ENCODE measurements around the gene CD200.
"Not testable (repeated sequence)": the region's sequence is repeated elsewhere in the genome, so short reads cannot be mapped to it uniquely, and the experiment has no call there.

CD200 gene

GRCh38 chr3:112395181-112395895 lies 62.4 kb downstream of the CD200 start:
- TF ChIP-seq CTCF (IDR thresholded peaks at IDR 0.05; ENCODE audit: low read depth, low read length) = no peak
- H3K4me3 ChIP-seq (ENCODE audit: low read depth, low read length) = no peak overlapping the region

DNA sequence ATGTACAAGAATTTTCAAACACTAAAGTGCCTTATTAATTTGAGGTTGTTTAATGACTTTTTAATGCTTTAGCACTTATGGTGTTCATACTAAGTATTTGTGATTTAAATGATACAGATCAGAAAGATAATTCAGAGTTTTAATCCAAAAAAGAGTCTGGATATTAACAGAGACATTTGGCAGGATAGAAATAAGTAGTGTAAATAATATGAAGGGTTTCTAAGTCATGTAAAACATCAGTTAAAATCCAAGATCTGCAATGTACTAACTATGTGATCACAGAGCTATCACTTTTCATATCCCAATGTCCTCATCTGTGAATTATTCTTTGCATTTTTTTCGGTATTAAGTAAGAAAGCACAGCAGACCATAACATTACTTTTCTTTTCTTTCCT lies 62.9 kb downstream of the CD200 start:
- no peak for TF ChIP-seq CTCF (IDR thresholded peaks at IDR 0.05; ENCODE audit: low read depth, low read length)
- H3K4me3 ChIP-seq (ENCODE audit: low read depth, low read length) = no peak overlapping the region

- no peak overlapping the region for H3K4me3 ChIP-seq (ENCODE audit: low read depth, low read length)
- TF ChIP-seq CTCF (IDR thresholded peaks at IDR 0.05; ENCODE audit: low read depth, low read length) = no peak
These were observed 64.6 kb downstream of the CD200 start for GRCh38 chr3:112397556-112397955.

GRCh38 chr3:112399064-112399463 lies 66.1 kb downstream of the CD200 start:
- no peak overlapping the region for H3K4me3 ChIP-seq (ENCODE audit: low read depth, low read length)
- no peak for TF ChIP-seq CTCF (IDR thresholded peaks at IDR 0.05; ENCODE audit: low read depth, low read length)

DNA sequence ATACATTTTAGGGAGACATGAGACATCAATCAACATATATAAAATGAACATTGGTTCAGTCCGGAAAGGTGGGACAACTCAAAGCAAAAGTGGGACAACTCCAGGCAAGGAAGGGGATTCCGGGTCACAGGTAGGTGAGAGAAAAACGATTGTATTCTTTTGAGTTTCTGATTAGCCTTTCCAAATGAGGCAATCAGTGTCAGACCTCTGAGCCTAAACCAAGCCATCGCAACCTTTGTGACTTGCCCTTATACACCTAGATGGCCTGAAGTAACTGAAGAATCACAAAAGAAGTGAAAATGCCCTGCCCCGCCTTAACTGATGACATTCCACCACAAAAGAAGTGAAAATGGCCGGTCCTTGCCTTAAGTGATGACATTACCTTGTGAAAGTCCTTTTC lies 66.6 kb downstream of the CD200 start:
- not testable (repeated sequence) for H3K4me3 ChIP-seq (ENCODE audit: low read depth, low read length)

GRCh38 chr3:112400317-112400716 lies 67.4 kb downstream of the CD200 start:
- not testable (repeated sequence) for H3K4me3 ChIP-seq (ENCODE audit: low read depth, low read length)

- no peak overlapping the region for H3K4me3 ChIP-seq (ENCODE audit: low read depth, low read length)
- no peak for TF ChIP-seq CTCF (IDR thresholded peaks at IDR 0.05; ENCODE audit: low read depth, low read length)
These were observed 68.7 kb downstream of the CD200 start for GRCh38 chr3:112401617-112402016.

DNA sequence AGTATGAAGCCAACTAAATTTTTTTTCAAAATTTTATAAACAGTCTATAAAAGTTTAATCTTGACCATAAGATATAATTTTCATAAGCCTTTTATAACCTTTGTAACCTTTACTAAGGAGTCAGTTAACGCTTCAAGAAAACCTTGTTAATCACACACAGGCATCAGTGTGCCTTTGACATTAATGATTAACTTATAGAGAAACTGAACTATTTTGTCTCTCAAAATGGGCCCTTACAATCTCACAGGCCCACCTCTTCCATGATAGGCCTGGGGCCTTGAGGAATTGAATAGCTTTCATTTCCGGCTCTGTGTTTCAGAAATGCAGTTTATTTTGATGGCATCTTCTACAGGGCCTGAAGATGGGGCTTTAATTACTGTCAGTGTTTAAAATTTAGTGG lies 70.1 kb downstream of the CD200 start:
- TF ChIP-seq CTCF (IDR thresholded peaks at IDR 0.05; ENCODE audit: low read depth, low read length) = no peak
- H3K4me3 ChIP-seq (ENCODE audit: low read depth, low read length) = no peak overlapping the region

- not testable (repeated sequence) for H3K4me3 ChIP-seq (ENCODE audit: low read depth, low read length)
These were observed 72.1 kb downstream of the CD200 start for GRCh38 chr3:112404924-112405549.
